Nephron (organoid): Measurements from ENCODE around the gene TTC5.

Source experiments
- H3K27ac Mint-ChIP-seq, 3 experiments: 2 replicates each; pipeline ENCODE4 v1.8.0; 2020; ENCODE audit warnings: mixed read lengths in 3 of 3, mild to moderate bottlenecking in 2 of 3, moderate library complexity in 1 of 3
- H3K27me3 Mint-ChIP-seq: 2 replicates; pipeline ENCODE4 v1.8.0; 2021; ENCODE audit warnings: low read depth, mild to moderate bottlenecking, moderate library complexity, mixed read lengths
- H3K36me3 Mint-ChIP-seq: 2 replicates; pipeline ENCODE4 v1.8.0; 2020; ENCODE audit warnings: low read depth, mixed read lengths
- H3K4me1 Mint-ChIP-seq: 2 replicates; pipeline ENCODE4 v1.8.0; 2020; ENCODE audit warnings: mixed read lengths
- H3K4me3 Mint-ChIP-seq, 3 experiments: 2 replicates each; pipeline ENCODE4 v1.8.0; 2020; ENCODE audit warnings: mild to moderate bottlenecking in 3 of 3, mixed read lengths in 3 of 3, moderate library complexity in 2 of 3
- H3K9me3 Mint-ChIP-seq: 2 replicates; pipeline ENCODE4 v1.8.0; 2020; ENCODE audit warnings: mixed read lengths
- CTCF ChIP-seq, 3 experiments: fragments of 200-600 bp; sonication (generic); IDR thresholded peaks; one replicate each; pipeline ENCODE4 v1.5.0; 2021; ENCODE audit warnings: antibody characterized with exemption in 3 of 3; ENCODE audit not compliant: unreplicated experiment in 3 of 3

Gene TTC5

GRCh38 chr14:20305265-20306078 is at the start of gene TTC5:
Gene TTC5 (minus strand): TSS chr14:20305951. CDS start chr14:20305937, 14 bp downstream.
- peak within 1 kb of the TSS; percentile 56 to 83 (median 78) for H3K27ac Mint-ChIP-seq
- H3K4me3 Mint-ChIP-seq = peak within 1 kb of the TSS; percentile 88 to 94 (median 92)
- peaks cover 2% of the 10 kb centered on the region for H3K9me3 Mint-ChIP-seq
- peaks cover 20% of the 10 kb centered on the region for H3K4me1 Mint-ChIP-seq
- peaks cover 28% of the 10 kb centered on the region for H3K36me3 Mint-ChIP-seq
- TF ChIP-seq CTCF (IDR thresholded peaks at IDR 0.05; ENCODE audit: unreplicated experiment in 3 of 3) = peak; percentile 91 to 97 (median 94)
- H3K27me3 Mint-ChIP-seq = no peaks in the 10 kb centered on the region

GRCh38 chr14:20350860-20351259 is 45.1 kb upstream of the TTC5 start:
- Mint-ChIP-seq H3K36me3 (peaks cover 70% of the 10 kb centered on the region), H3K27ac (no peak overlapping the region), H3K27me3 (no peaks in the 10 kb centered on the region), H3K4me1 (no peaks in the 10 kb centered on the region), H3K4me3 (no peak overlapping the region), H3K9me3 (no peaks in the 10 kb centered on the region)
- peak in 1 of 3 experiments; percentile 11 for TF ChIP-seq CTCF (IDR thresholded peaks at IDR 0.05; ENCODE audit: unreplicated experiment in 3 of 3)

GRCh38 chr14:20350282-20350681 is 44.5 kb upstream of the TTC5 start:
- H3K9me3 Mint-ChIP-seq = no peaks in the 10 kb centered on the region
- H3K27me3 Mint-ChIP-seq = no peaks in the 10 kb centered on the region
- no peak for TF ChIP-seq CTCF (IDR thresholded peaks at IDR 0.05; ENCODE audit: unreplicated experiment in 3 of 3)
- H3K4me1 Mint-ChIP-seq = no peaks in the 10 kb centered on the region
- H3K4me3 Mint-ChIP-seq = no peak overlapping the region
- no peak overlapping the region for H3K27ac Mint-ChIP-seq
- H3K36me3 Mint-ChIP-seq = peaks cover 71% of the 10 kb centered on the region

GRCh38 chr14:20347747-20348146 is 42.0 kb upstream of the TTC5 start:
- Mint-ChIP-seq H3K36me3 (peaks cover 54% of the 10 kb centered on the region), H3K9me3 (no peaks in the 10 kb centered on the region), H3K27ac (no peak overlapping the region), H3K27me3 (no peaks in the 10 kb centered on the region), H3K4me3 (no peak overlapping the region), H3K4me1 (peaks cover 6% of the 10 kb centered on the region)
- no peak for TF ChIP-seq CTCF (IDR thresholded peaks at IDR 0.05; ENCODE audit: unreplicated experiment in 3 of 3)

GRCh38 chr14:20346713-20347112 is 41.0 kb upstream of the TTC5 start:
- Mint-ChIP-seq H3K36me3 (peaks cover 43% of the 10 kb centered on the region), H3K4me3 (peak overlapping the region in 1 of 3 experiments; percentile 29), H3K9me3 (no peaks in the 10 kb centered on the region), H3K27ac (no peak overlapping the region), H3K27me3 (no peaks in the 10 kb centered on the region), H3K4me1 (peaks cover 6% of the 10 kb centered on the region)
- no peak for TF ChIP-seq CTCF (IDR thresholded peaks at IDR 0.05; ENCODE audit: unreplicated experiment in 3 of 3)

GRCh38 chr14:20345366-20345765 is 39.6 kb upstream of the TTC5 start:
- no peaks in the 10 kb centered on the region for H3K27me3 Mint-ChIP-seq
- H3K4me3 Mint-ChIP-seq = peak overlapping the region; percentile 64 to 89 (median 76)
- peaks cover 34% of the 10 kb centered on the region for H3K36me3 Mint-ChIP-seq
- no peaks in the 10 kb centered on the region for H3K9me3 Mint-ChIP-seq
- H3K27ac Mint-ChIP-seq = no peak overlapping the region
- TF ChIP-seq CTCF (IDR thresholded peaks at IDR 0.05; ENCODE audit: unreplicated experiment in 3 of 3) = no peak
- H3K4me1 Mint-ChIP-seq = peaks cover 6% of the 10 kb centered on the region
